ENCODE data around the gene GBP3.

DNA sequence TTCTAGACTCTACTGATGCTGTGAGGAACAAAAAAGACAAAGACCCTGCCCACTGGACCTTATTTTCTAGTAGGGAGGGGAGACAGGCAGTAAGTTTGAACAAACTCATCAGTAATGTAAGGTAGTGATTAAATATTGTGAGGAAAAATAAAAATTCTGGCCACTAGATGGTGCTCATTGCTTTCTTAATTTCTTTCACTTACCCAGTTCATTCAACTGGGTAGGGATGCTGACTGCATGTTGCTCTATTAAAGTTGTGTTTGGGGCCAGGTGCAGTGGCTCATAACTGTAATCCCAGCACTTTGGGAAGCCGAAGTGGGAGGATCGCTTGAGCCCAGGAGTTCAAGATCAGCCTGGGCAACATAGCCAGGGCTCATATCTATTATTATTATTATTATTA lies 23.9 kb downstream of the GBP3 start:
- TF ChIP-seq POLR2A (IDR thresholded peaks at IDR 0.05) = no peak
- TF ChIP-seq, protein P1, sequence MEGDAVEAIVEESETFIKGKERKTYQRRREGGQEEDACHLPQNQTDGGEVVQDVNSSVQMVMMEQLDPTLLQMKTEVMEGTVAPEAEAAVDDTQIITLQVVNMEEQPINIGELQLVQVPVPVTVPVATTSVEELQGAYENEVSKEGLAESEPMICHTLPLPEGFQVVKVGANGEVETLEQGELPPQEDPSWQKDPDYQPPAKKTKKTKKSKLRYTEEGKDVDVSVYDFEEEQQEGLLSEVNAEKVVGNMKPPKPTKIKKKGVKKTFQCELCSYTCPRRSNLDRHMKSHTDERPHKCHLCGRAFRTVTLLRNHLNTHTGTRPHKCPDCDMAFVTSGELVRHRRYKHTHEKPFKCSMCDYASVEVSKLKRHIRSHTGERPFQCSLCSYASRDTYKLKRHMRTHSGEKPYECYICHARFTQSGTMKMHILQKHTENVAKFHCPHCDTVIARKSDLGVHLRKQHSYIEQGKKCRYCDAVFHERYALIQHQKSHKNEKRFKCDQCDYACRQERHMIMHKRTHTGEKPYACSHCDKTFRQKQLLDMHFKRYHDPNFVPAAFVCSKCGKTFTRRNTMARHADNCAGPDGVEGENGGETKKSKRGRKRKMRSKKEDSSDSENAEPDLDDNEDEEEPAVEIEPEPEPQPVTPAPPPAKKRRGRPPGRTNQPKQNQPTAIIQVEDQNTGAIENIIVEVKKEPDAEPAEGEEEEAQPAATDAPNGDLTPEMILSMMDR (IDR thresholded peaks at IDR 0.05) = peak in 5 of 6 experiments; percentile 51 to 82 (median 72)
